BLaER1 (cell line): ENCODE data around the gene BICD1.
"Not testable (repeated sequence)": the region's sequence is repeated elsewhere in the genome, so short reads cannot be mapped to it uniquely, and the experiment has no call there.

Experiments used
- H3K27ac ChIP-seq: shearing (Covaris generic); formaldehyde crosslinking; 2 replicates; pipeline ENCODE4 v1.8.1; 2022
- H3K27me3 ChIP-seq: shearing (Covaris generic); formaldehyde crosslinking; 2 replicates; pipeline ENCODE4 v1.8.1; 2022
- H3K36me3 ChIP-seq: shearing (Covaris generic); formaldehyde crosslinking; 2 replicates; pipeline ENCODE4 v1.8.1; 2022
- H3K4me1 ChIP-seq: shearing (Covaris generic); formaldehyde crosslinking; 2 replicates; pipeline ENCODE4 v1.8.1; 2022
- H3K4me2 ChIP-seq: shearing (Covaris generic); formaldehyde crosslinking; 2 replicates; pipeline ENCODE4 v1.8.1; 2022
- H3K4me3 ChIP-seq: shearing (Covaris generic); formaldehyde crosslinking; 2 replicates; pipeline ENCODE4 v1.8.1; 2022
- H3K9ac ChIP-seq: shearing (Covaris generic); formaldehyde crosslinking; 2 replicates; pipeline ENCODE4 v1.8.1; 2022
- H3K9me3 ChIP-seq: shearing (Covaris generic); formaldehyde crosslinking; 2 replicates; pipeline ENCODE4 v1.8.1; 2022
- H4K20me1 ChIP-seq: shearing (Covaris generic); formaldehyde crosslinking; 2 replicates; pipeline ENCODE4 v1.8.1; 2022
- Cebpa-rat ChIP-seq: shearing (Covaris generic); IDR thresholded peaks from 2 replicates; pipeline ENCODE4 v1.8.1; 2022

Gene BICD1

DNA sequence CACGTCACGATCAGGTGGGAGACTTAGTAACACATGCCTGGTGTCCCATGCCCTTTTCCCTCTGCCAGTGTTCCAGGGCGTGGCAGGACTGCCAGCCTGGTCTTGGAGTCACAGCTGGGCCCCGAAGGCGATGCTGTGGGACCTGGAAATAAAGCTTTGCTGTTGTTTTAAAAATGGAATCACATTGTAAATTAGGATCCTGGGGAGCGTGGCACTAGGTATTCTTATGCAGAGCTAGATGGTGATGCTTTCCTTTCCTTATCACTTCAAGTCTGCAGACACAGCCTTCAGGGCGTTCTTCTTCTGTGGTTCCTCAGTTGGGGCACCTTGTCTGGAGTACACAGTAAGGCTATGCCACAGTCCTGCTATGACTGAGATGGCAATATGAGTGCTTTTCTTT lies 64.6 kb downstream of the BICD1 start:
- peaks cover 16% of the 10 kb centered on the region for H3K9me3 ChIP-seq
- H3K36me3 ChIP-seq, result peaks cover 10% of the 10 kb centered on the region
- H3K27me3 ChIP-seq, result no peaks in the 10 kb centered on the region
- TF ChIP-seq Cebpa-rat, result no peak
- H3K4me2 ChIP-seq, result peak overlapping the region; percentile 60
- H4K20me1 ChIP-seq, result no peaks in the 10 kb centered on the region
- no peak overlapping the region for H3K4me3 ChIP-seq
- no peak overlapping the region for H3K9ac ChIP-seq
- H3K4me1 ChIP-seq, result peaks cover 29% of the 10 kb centered on the region
- H3K27ac ChIP-seq, result 0 out of 2 replicates have a peak overlapping the region, but pooled peaks have one; percentile 19

GRCh38 chr12:32176606-32177005 lies 70.0 kb downstream of the BICD1 start:
- no peak for TF ChIP-seq Cebpa-rat
- H4K20me1 ChIP-seq, result no peaks in the 10 kb centered on the region
- no peak overlapping the region for H3K4me3 ChIP-seq
- no peak overlapping the region for H3K9ac ChIP-seq
- H3K27me3 ChIP-seq, result no peaks in the 10 kb centered on the region
- no peaks in the 10 kb centered on the region for H3K36me3 ChIP-seq
- 0 out of 2 replicates have a peak, but pooled peaks cover under 1% of the 10 kb centered on the region for H3K4me1 ChIP-seq
- H3K27ac ChIP-seq, result no peak overlapping the region
- H3K4me2 ChIP-seq, result no peak overlapping the region
- no peaks in the 10 kb centered on the region for H3K9me3 ChIP-seq

DNA sequence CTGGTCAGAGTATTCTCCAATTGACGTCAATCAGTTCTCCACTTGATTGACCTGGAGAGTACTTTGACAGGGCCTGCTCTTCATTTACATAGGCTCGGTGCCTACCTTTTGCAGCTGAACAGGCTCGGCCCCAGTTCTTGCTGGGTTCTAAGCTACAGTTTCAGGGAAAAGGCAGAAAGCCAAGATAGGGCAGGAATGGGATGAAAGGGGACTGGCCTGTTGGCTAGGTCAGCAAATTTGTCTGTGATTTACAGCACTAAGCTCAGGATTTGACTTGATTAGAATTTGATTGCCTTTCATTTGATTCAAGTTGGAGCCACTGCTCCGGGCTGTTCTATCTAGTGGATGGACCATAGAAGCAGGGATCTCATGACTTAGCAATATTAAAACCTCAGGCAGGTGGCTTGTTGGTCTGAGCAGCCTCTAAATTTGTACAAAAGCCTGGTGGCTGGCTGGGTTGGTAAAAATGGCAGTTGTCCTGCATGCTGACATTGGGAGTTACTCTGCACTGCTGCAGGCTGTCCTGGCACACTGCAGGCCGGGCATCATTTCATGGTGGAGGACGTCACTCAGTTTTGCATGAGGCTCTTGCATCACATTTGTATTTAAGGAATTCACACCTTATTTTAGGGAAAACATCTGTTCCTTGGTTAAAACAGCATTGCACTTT lies 71.8 kb downstream of the BICD1 start:
- Histone ChIP-seq H3K4me3 (no peak overlapping the region), H3K9me3 (no peaks in the 10 kb centered on the region), H3K27me3 (no peaks in the 10 kb centered on the region), H3K9ac (no peak overlapping the region), H3K4me2 (no peak overlapping the region), H3K36me3 (no peaks in the 10 kb centered on the region), H3K27ac (no peak overlapping the region), H4K20me1 (no peaks in the 10 kb centered on the region), H3K4me1 (no peaks in the 10 kb centered on the region)
- no peak for TF ChIP-seq Cebpa-rat

DNA sequence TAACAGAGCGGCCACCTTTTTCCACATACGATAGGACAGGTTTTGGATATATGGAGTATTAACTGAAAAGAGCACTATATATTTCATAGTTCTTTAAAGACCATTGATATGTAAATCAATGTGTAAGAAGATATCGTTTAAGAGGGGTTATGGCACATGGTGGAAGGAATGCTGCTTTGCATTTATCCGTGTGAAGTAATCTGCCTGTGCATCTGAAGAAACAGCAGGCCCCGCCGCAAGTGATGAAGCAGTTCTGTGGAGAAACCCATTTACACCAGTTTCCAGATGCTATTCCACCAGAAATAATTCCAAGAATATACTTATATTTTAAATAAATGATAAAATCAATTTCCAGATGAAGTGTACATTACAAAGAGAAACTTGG lies 72.4 kb downstream of the BICD1 start:
- H3K27me3 ChIP-seq, result no peaks in the 10 kb centered on the region
- no peak for TF ChIP-seq Cebpa-rat
- H4K20me1 ChIP-seq, result no peaks in the 10 kb centered on the region
- no peaks in the 10 kb centered on the region for H3K4me1 ChIP-seq
- H3K27ac ChIP-seq, result no peak overlapping the region
- peaks cover 5% of the 10 kb centered on the region for H3K36me3 ChIP-seq
- no peak overlapping the region for H3K9ac ChIP-seq
- H3K9me3 ChIP-seq, result no peaks in the 10 kb centered on the region
- H3K4me3 ChIP-seq, result no peak overlapping the region
- H3K4me2 ChIP-seq, result no peak overlapping the region

GRCh38 chr12:32181498-32182175 lies 75.0 kb downstream of the BICD1 start:
- Histone ChIP-seq H3K9me3 (no peaks in the 10 kb centered on the region), H3K4me1 (no peaks in the 10 kb centered on the region), H3K4me2 (no peak overlapping the region), H3K9ac (no peak overlapping the region), H3K27ac (no peak overlapping the region), H3K36me3 (peaks cover 16% of the 10 kb centered on the region), H3K27me3 (no peaks in the 10 kb centered on the region), H4K20me1 (no peaks in the 10 kb centered on the region), H3K4me3 (no peak overlapping the region)
- TF ChIP-seq Cebpa-rat, result no peak

- Histone ChIP-seq H3K4me2 (no peak overlapping the region), H3K27ac (no peak overlapping the region), H3K36me3 (peaks cover 16% of the 10 kb centered on the region), H4K20me1 (no peaks in the 10 kb centered on the region), H3K9me3 (no peaks in the 10 kb centered on the region), H3K27me3 (no peaks in the 10 kb centered on the region), H3K4me3 (no peak overlapping the region), H3K9ac (no peak overlapping the region), H3K4me1 (no peaks in the 10 kb centered on the region)
- TF ChIP-seq Cebpa-rat, result no peak
These were observed 77.0 kb downstream of the BICD1 start for GRCh38 chr12:32183650-32184049.

GRCh38 chr12:32187127-32187526 lies 80.5 kb downstream of the BICD1 start:
- not testable (repeated sequence) for H3K9ac ChIP-seq, H4K20me1 ChIP-seq

GRCh38 chr12:32191445-32191844 lies 84.8 kb downstream of the BICD1 start:
- Histone ChIP-seq H3K9ac (no peak overlapping the region), H3K4me1 (no peaks in the 10 kb centered on the region), H3K27me3 (no peaks in the 10 kb centered on the region), H3K4me2 (no peak overlapping the region), H3K36me3 (no peaks in the 10 kb centered on the region), H3K9me3 (peaks cover 35% of the 10 kb centered on the region), H4K20me1 (no peaks in the 10 kb centered on the region), H3K27ac (no peak overlapping the region), H3K4me3 (no peak overlapping the region)
- no peak for TF ChIP-seq Cebpa-rat

More at GRCh38 chr12:32187127-32187526, 80.5 kb downstream of the BICD1 start:
- H3K4me2 ChIP-seq, H3K4me1 ChIP-seq, H3K27ac ChIP-seq, H3K27me3 ChIP-seq, H3K4me3 ChIP-seq, H3K9me3 ChIP-seq: not testable (repeated sequence)
- peaks cover 16% of the 10 kb centered on the region for H3K36me3 ChIP-seq

DNA sequence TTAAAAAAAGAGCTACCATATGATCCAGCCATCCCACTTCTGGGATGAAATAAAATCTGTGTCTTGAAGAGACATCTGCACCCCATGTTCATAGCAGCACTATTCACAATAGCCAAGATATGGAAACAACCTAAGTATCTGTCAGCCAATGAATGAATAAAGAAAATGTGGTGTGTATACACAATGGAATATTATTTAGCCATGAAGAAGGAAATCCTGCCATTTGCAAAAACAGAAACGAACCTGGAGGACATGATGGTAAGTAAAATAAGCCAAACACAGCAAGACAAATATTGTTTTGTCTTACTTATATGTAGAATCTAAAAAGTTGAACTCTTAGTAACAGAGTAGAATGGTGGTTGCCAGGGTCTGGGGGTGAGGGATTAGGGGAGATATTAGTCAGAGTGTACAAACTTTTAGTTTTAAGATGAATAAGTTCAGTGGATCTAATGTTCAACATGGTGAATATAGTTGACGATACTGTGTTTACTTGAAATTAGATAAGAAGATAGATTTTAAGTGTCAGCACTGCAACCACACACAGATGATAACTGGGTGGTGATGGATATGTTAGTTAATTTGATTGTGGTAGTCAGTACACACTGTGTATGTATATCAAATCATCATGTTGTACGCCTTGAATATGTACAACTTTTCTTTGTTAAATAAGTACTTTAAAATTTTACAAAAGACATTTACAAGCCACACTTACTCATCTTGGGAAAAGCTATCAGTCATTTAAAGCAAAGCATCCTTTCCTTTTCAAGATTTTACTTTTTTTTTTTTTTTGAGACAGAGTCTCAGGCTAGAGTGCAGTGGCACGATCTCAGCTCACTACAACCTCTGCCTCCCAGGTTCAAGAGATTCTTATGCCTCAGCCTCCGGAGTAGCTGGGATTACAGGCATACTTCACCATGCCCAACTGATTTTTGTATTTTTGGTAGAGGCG lies 89.9 kb downstream of the BICD1 start:
- Histone ChIP-seq H3K9me3 (peaks cover 55% of the 10 kb centered on the region), H3K4me1 (no peaks in the 10 kb centered on the region), H4K20me1 (no peaks in the 10 kb centered on the region), H3K27ac (no peak overlapping the region), H3K4me2 (no peak overlapping the region), H3K36me3 (no peaks in the 10 kb centered on the region), H3K27me3 (no peaks in the 10 kb centered on the region), H3K4me3 (no peak overlapping the region), H3K9ac (no peak overlapping the region)
- no peak for TF ChIP-seq Cebpa-rat

DNA sequence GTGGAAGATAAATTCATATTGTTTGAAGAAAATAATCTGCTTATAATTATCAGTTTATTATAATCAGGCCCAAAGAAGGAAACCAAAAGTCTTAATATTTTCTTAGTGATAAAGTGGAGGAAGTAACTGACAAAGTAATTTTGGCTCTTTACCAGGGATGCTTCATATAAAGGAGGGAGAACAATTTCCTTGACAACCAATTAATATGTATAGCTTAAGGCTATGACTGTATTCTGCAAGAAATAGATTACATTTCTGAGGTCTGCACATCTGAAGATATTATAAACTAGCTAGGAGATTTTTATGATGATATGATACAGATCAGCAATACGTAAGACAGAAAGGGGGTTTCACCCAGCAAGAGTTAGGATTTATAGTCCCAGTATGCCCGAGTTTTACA lies 90.8 kb downstream of the BICD1 start:
- no peak overlapping the region for H3K4me3 ChIP-seq
- no peak overlapping the region for H3K9ac ChIP-seq
- no peak overlapping the region for H3K27ac ChIP-seq
- H3K27me3 ChIP-seq, result no peaks in the 10 kb centered on the region
- no peak overlapping the region for H3K4me2 ChIP-seq
- H3K36me3 ChIP-seq, result no peaks in the 10 kb centered on the region
- H3K9me3 ChIP-seq, result peaks cover 51% of the 10 kb centered on the region
- no peaks in the 10 kb centered on the region for H4K20me1 ChIP-seq
- H3K4me1 ChIP-seq, result no peaks in the 10 kb centered on the region
- no peak for TF ChIP-seq Cebpa-rat
